GM12865 (cell line): ENCODE data around the gene TCERG1L.

Experiments
- DNase-seq: peaks from one replicate; pipeline ENCODE4 v3.0.0; 2010; ENCODE audit warnings: low read depth
- H3K4me3 ChIP-seq: 2 replicates; pipeline ENCODE4 v1.5.1; 2011; ENCODE audit warnings: mild to moderate bottlenecking, low read depth, low read length, control low read depth
- TF ChIP-seq, protein P1 (sequence below): IDR thresholded peaks from 2 replicates; pipeline ENCODE4 v1.5.1; 2011; ENCODE audit warnings: low read length, control low read depth, low read depth, inconsistent platforms; ENCODE audit not compliant: insufficient read depth; ENCODE audit errors: missing control alignments

TCERG1L gene

DNA sequence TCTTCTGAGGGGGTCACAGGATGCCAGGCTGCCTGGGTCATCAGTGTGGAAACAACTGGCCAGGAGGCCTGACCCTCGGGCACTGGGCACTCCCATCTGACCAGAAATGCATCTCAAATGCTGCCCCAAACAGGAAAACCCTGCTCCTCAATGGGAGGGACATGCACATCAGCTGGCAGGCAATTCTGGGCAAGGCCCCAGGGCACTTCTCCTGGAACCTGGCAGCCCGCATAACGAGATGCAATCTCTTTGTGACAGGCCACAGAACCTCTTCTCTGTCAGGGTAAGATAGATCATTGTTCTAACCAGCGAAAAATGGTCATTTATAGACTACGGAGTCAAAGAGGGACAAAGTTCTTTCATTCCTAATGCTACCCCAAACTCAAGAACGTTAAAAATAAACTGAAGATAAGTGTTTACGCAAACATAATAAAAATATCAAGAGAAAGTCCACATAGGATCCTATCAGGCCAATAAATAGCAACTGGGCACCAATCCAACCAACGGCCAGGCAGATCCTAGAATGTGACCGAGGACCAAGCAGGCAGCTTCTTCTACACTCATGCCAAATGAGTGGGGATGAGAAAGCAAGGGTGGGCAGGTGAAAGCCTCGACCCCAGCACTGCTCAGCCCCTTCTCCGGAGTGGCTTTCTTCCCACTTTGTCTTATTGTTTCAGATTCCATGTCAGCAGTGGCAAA is 212.3 kb downstream of the TCERG1L start:
- no peak overlapping the region for H3K4me3 ChIP-seq
- TF ChIP-seq, protein P1, sequence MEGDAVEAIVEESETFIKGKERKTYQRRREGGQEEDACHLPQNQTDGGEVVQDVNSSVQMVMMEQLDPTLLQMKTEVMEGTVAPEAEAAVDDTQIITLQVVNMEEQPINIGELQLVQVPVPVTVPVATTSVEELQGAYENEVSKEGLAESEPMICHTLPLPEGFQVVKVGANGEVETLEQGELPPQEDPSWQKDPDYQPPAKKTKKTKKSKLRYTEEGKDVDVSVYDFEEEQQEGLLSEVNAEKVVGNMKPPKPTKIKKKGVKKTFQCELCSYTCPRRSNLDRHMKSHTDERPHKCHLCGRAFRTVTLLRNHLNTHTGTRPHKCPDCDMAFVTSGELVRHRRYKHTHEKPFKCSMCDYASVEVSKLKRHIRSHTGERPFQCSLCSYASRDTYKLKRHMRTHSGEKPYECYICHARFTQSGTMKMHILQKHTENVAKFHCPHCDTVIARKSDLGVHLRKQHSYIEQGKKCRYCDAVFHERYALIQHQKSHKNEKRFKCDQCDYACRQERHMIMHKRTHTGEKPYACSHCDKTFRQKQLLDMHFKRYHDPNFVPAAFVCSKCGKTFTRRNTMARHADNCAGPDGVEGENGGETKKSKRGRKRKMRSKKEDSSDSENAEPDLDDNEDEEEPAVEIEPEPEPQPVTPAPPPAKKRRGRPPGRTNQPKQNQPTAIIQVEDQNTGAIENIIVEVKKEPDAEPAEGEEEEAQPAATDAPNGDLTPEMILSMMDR = no peak
- no peak for DNase-seq

DNA sequence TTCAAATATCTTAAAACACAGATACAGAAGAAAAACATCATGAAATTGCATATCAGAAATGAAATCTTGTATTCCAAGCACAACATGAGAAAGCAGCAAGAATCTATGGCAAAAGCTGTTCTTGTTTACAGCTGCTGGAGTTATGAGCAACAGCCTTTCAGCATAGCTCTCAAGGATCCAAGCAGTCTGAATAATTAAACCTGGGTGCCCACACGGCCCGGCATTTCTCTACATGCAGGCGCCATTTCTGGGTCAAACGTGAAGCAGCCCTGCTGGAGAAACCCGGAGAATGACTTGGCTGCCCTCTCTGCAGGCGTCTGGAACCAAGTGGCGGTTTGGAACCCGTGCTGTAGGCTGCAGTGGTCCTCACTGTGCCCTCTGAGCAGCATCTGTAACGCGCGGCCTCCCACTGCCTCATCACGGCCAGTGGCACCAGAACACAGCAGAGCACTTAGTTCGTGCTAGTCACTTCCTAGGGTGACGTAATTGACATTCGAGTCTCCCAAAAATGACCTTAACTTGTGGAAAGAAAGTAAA is 213.0 kb downstream of the TCERG1L start:
- TF ChIP-seq, protein P1 = no peak
- no peak for DNase-seq

DNA sequence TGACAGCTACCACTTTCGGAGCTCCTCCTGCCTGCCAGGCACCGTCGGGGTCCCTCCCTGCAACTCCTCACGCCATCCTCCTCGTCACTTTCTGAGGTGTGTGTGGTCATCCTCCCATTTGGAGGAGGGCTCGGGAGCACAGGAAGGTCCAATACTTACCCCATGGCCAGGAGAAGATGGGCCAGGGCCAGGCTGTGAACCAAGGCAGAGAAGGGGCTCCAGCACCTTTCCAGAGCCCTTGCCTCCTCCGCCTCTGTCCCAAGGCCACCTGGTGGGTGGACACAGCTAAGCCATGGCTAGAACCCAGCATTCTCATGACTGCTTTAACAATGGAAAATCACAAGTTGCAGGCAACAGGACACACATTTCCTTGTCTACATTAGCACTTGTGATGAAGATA is 215.5 kb downstream of the TCERG1L start:
- TF ChIP-seq, protein P1 = no peak
- DNase-seq = no peak
- no peak overlapping the region for H3K4me3 ChIP-seq

More for the DNA sequence above, 213.0 kb downstream of the TCERG1L start:
- no peak overlapping the region for H3K4me3 ChIP-seq

DNA sequence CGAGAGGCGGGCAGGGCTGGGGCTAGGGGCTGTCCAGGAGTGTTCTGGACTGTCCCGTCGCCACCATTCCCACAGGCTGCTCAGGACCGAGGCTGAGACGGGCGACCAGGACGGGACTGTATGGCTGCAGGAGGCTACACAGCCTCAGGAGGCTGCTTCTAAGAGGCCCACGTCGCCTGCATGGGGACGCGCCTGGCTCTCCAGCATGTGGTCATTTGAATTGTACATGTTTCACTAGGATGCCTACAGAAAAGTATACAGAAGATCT is 216.3 kb downstream of the TCERG1L start:
- DNase-seq = no peak
- no peak overlapping the region for H3K4me3 ChIP-seq
- TF ChIP-seq, protein P1 = no peak

DNA sequence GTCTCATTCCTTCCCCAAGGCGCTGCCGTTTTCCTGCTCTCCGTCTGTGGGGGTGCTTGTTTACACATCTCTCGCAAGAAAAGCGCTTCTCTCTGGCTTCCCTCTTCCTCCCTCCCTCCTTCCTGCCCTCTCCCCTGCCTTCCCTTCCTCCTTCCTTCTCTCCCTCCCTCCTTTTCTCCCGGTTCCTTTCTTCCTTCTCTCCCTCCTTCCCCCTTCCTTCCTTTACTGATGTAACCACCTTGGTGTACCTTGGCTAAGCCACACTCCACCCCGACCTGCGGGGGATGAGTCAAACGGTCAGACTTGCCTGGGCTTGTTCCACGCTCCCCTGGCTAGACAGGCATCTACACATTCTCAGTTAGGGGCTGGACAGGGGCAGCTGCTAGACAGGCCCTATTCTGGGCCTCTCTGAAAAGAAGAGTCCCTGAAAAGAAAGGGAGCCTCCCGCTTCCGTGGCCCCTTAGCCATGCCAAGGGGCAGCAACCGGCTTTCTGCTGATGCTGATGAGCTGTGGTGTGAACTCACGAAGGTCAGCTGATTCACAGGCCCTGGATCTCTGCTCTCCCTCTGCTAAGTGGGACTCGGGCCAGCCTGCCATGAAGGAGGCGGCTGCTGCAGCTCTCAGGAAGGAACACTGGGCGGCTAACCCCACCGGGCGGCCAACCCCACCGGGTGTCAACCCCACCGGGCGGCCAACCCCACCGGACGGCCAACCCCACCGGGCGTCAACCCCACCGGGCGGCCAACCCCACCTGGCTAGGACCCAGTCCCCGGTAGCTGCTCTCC is 216.8 kb downstream of the TCERG1L start:
- TF ChIP-seq, protein P1 = no peak
- H3K4me3 ChIP-seq = no peak overlapping the region
- DNase-seq = no peak

DNA sequence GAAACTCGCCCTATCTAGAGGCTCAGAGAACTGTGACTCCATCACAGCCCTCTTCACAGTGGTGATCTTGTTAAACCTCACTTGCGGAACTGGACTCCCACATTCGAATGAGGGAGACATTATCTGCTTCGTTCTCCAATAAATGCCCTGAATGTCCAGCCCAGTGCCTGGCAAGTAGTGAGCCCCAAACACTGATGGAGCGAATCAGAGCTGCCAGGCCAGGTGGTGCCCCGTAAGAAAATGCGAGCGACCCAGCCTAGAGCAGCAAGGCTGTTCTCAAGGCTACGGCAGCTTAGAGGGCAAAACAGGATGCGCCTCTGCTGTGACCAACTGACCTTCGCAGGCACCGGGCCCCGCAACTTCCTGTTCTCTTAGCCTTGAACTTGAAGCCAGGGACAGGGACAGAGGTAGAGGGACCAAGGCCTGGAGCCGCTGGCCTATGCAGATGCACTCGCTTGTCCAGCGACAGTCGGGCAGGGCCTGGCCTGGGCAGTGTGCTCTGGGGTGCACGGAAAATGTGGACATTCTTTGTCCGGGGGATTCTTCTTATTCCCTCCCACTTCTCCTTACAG is 217.6 kb downstream of the TCERG1L start:
- no peak overlapping the region for H3K4me3 ChIP-seq
- TF ChIP-seq, protein P1 = no peak

More for the DNA sequence above, 217.6 kb downstream of the TCERG1L start:
- no peak for DNase-seq
